Measurements from ENCODE around the gene HOXB8.

The HOXB8 gene

DNA sequence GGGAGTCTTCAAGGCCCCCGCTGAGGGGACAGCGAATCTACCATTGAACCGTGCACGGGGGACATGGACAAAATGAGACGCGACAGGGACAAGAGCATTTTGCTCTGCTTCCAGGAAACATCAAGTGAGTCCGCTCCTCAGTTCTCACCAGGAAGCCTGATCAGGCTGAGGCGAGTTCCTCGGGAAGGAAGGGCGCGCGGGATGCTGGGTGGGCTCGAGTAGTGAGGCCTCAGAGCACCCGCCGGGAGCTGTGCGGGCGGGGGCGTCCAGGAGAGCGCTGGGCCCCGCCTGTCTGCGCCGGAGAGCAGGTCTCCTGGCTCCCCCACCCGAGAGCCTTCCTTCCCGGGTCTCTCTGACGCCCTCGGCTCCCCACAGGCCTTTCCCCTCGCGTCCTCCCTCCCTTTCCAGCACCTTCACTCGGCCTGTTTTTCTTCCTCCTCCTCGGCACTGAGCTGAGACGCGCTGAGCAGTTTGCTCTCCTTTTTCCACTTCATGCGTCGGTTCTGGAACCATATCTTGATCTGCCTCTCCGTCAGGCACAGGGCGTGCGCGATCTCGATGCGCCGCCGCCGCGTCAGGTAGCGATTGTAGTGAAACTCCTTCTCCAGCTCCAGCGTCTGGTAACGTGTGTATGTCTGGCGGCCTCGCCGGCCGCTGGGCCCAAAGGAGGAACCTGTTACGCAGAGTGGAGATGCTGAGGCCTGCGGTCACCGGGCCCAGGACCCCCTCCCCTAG, 18.9 kb downstream of the HOXB8 start:
- no peak for DNase-seq (ENCODE audit: low read depth in 2 of 2)

DNA sequence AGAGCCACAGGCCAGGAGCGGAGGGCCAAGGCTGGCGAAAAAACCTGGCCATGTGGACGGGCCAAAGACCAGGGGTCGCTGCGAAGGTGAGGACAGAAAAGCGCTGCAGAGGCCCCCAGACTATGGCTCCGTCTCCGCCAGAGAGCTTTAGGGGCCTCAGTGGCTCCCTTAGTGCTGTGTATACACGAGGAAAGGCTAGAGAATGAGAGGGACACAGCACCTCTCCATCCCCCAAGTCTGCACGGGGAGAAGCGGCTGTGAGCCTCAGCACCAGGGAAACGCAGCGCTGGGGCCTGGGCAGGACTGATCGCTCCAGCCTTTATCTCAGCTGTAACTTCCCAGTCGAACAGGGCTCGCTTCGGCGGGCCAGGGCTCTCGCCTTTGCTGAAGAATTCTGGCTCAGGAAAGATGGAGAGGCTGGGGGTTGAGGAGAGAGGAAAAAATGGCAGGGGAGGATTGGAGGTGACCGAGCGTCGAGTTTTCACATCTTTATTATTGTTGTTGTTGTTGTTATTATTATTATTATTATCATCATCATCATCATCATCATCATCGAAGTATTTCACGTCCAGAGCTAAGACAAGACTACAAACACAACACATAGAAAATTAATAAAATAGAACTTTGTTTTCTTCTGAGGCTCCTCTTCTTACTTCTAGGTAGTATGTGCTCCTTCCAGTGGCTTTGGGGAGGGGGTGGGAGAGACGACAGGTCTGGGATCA, 19.7 kb downstream of the HOXB8 start:
- DNase-seq (ENCODE audit: low read depth in 2 of 2): no peak

DNA sequence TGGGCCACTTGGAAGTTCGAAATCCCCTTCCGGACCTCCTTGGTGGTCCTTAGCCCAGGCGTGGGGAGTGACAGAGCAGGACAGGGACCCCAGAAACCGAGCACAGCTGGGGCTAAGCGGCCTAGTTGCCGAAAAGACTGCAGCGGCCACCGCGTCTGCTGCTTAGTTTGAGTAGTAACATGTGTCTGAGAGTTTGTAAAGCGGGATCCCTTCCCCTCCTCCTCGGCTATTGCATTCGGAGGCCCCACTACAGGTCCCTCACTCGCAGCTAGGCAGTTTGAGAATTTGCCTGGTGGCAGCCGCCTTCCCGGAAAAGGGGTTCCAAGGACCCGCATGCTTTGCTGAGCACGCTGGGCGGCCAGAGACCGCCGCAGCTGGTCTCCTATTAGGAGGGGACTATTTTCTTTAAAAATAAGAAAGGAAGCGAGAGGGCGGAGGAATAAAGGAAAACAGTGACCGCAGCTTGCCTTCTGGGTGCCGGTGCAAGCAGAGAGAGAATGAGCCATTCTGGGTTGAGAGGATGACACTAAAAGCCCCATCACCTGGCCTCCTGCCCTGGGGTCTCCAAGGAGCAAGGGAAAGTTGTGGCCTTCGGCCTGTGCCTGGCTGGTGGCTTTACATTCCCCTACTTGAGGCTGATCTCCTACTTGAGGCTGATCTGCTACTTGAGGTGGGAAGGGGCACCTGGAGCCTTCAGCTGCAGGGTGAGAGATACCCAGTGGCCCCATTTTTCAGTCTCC, 20.4 kb downstream of the HOXB8 start:
- DNase-seq (ENCODE audit: low read depth in 2 of 2): no peak

DNA sequence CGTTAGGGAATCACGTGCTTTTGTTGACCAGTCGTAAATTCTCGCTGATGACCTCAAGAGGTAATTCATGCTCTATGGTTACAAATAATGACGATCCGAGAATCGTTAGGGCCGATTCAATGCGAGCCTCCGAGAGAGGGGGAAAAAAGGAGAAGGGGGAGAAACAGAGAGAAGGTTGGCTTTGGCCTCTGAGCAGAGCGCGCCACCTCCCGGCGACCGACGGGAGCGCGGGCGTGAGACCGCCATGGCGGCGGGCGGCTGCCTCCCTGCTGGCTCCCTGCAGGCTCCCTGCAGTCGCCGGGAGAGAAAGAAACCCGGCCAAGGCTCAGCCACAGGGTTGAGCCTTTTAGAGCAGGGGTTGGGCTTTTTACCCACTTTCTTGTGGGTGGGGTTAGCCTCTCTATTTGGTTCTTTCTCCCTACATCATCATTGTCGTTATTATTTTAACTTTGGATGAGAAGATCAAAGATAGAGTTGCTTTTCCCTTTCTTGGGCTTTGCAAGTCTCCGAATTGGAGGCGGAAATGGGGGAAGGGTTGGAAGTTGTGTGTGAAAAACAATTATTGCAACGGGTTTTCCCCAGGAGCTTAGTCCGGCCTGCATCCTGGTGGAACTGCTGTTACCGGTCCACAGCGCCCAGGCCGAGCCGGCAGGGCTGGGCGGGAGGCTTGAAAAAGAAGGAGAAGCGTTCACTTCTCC, 21.1 kb downstream of the HOXB8 start:
- peak; percentile 58 to 63 for DNase-seq (ENCODE audit: low read depth in 2 of 2)

DNA sequence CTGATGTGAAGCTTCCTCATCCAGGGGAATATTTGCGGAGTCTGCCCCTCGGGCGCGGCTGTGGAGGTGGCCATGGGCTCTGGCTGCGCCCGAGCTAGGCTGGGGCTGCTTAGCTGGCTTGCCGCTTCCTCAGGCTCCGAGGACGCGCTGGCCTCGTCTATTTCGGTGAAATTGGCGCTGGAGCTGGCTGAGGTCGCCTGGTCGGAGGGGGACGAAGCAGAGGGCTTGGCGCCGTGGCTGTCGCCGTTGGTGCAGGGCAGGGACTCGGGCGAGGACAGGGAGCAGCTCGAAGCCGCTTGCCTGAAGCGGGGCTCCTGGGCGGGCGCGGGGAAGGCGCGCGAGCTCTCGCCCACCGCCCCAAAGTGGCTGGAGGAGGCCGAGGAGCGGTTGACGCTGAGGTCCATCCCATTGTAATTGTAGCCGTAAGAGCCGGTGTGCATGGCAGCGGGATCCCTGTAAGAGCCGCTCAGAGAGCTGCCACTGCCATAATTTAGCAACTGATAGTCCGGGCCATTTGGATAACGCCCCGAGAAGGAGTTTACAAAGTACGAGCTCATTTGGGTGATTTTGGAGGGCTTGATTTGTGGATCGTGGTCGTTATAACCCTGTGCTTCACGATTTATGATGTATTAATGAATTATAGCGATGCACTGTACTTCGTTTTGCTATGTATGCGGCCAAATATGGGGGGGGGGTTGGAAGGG, 21.8 kb downstream of the HOXB8 start, which contains the start of gene HOXB5:
Gene HOXB5, minus strand, starts transcription at position 654 of the 704 bp plus-strand sequence. Its CDS starts 97 bp downstream, at position 557.
- no peak for DNase-seq (ENCODE audit: low read depth in 2 of 2)

DNA sequence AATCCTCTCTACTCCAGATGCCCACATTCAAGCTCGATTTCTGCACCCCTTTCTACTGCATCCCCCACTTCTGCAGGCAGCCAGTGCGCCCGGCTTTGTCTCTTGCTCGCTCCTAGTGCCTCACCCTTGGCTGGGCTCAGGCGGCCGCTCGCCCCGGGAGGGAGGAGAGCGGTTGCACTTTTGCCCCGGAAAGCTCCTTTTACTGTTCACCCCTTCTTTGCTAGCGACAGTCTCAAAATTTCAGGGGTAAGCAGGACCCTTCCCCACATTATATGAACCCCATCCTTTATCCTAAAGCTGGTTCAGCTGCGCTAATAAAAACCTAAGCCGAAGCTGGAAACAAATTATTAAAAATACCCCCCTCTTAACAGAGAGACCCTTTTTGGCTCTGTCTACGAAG, 22.5 kb downstream of the HOXB8 start:
- DNase-seq (ENCODE audit: low read depth in 2 of 2): no peak

DNA sequence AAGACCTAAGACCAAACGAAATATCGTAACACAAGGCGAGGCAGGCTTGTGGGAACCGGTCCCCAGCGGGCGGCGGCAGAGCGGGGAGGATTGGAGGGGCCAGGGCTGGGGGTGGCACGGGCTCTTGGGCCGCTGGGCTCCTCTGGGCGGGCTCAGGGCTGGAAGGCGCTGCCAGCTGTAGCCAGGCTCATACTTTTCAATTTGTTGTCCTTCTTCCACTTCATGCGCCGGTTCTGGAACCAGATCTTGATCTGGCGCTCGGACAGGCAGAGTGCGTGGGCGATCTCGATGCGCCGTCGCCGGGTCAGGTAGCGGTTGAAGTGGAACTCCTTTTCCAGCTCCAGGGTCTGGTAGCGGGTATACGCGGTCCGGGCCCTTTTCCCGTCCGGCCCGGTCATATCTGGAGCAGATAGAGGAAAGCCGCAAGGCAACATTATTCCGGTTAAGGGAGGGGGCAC, 23.0 kb downstream of the HOXB8 start:
- DNase-seq (ENCODE audit: low read depth in 2 of 2): no peak

DNA sequence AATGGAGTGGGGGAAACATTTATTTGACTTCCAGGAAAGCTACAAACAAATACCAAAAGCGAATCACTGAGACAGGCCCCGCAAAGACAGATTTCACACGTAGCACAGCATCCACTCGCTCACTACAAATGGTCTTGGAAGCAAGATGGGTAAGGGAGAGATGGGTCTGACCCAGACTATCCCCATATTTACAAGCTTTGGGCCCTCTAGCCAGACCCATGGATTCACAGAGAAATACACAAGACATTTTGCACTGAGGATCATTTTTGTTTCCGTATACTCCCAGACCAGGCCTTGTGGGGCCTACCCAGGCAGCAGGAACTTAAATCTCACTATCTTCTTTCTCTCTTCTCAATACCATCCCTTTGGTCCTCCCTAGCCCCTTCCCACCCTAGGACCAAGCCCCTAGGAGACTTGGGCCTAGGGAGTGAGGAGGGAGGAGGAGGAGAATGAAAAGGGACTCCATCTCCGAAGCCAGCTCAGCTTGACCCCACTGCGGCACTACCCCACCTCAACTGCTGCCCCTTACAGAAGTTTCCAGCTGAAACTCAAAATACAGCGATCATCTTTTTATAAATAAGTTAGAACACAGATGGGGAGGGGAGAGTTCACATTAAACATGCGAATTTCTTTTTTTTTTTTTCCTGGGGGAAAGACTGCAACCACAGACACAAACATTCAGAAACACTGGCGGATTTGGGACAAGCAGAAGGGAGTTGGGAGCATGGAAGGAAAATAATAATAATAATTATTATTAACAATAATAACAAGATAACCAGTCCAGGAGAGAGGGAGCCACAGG, 23.6 kb downstream of the HOXB8 start:
- no peak for DNase-seq (ENCODE audit: low read depth in 2 of 2)

DNA sequence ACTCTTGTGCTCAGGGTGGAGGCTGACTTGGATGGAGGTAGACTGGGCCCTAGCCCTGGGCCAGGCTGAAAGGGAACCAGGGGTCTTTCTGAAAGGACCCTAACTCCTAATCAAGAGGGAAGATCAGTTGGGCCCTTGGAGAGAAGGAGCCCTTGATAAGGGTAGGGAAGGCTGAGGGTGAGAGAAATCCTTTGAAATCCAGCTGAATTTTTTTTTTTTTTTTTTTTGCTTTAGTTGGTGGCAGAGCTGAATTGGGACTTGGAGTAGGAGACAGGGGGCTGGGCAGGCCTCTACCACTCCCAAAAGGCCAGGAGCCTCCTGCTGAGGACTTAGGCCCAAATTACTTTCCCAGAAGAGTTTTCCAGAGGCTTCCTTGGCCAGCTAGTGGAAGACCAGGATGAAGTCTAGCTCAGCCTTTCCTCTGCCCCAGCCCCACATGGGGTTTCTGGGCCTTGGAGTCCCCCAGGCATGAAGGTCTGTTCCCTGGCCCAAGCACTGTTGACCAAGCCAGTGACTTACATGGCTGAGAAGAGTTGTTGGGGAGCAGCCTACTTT, 24.4 kb downstream of the HOXB8 start:
- DNase-seq (ENCODE audit: low read depth in 2 of 2): no peak

DNA sequence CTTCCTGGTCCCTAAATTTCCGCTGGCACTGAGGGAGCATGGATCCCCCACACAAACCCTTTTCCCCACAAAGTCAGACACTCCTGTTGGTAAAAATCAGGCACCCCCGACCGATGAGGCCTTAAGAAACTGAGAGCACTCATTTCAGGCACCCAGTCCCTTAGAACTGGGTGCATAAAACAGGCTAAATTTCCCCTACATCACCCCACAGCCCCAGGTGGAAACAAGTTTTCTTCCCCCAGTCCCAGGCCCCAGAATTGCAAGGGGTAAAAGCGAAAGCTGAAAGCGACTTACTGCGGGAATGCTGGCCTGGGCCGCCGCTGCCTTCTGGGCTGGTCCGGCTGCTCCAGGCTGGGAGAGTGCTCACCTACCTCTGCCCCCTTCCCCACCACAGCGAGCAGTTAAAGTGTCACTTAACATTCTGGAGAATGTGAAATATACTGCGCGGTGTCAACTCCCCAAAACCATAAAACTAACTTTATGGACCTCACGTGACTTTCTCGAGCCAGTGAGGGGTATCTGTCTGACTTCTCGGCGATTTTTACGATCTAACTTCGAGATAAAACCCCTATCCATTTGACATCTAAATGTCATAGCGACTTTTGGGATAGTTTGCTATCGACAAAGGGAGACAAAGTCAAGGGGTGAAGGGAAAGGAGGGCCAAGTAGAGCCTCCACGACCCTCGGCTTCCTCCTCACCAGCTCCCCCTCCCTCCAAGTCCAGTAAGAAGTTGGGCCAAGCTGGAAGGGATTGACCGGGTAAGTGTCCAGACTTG, 25.1 kb downstream of the HOXB8 start, which contains the start of gene HOXB3:
Gene HOXB3, minus strand, starts transcription at position 411 of the 776 bp plus-strand sequence. CDS start 37,767 bp downstream, outside the sequence.
- no peak for DNase-seq (ENCODE audit: low read depth in 2 of 2)

DNA sequence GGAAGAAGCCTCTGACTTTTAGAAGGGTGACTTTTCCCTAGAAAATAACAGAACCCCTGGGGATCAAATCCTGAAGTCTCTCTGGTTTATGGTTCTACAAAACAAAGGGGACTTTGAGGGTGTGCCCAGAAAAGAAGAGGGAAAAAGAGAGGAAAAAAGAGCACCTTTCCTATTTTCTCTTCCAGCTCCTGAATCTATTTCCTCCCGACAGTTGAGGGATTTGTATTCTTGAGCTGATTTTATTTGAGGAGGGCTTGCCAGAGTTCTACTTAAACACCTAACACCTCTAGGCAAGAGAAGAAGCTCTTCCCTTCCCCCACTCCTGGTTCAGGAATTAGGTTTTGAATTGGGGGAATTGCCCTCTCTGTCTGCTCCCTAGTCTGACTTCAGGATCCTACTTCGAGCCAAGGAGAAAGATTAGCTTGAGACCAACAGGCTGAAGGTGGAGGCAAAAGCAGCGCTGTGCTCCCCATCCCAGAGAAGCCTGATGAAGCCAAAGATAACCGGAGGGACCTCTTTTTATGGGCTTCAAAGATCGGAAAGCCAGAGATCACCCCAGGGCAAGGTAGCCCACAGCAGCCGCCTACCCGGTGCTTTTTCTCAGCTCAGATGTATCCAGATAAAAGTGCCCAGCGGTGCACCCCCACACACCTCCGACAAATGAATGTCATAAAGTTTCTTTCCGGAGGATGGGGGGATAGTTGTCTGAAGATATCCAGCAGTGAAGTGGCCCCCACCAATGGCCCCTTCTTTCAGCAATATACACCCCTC, 25.8 kb downstream of the HOXB8 start:
- no peak for DNase-seq (ENCODE audit: low read depth in 2 of 2)

DNA sequence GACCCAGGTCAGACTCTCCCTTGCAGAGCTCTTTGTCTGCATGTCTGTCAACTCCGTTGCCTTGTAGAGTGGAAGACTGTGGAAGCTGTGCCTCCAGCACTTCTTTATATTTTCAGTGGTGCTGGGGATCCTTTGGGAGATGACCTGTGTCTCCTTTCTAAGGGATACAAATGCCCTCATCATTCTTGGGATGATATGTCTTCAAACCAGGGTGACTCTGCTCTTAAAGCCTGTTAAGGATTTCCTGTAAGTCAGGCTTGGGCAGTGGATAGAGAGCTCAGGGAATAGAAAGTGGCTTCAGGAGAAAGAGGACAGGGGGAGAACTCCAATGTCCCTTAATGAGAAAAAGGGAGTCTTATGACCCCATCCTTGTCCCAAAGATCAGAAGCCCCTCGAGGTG, 26.6 kb downstream of the HOXB8 start:
- no peak for DNase-seq (ENCODE audit: low read depth in 2 of 2)

DNA sequence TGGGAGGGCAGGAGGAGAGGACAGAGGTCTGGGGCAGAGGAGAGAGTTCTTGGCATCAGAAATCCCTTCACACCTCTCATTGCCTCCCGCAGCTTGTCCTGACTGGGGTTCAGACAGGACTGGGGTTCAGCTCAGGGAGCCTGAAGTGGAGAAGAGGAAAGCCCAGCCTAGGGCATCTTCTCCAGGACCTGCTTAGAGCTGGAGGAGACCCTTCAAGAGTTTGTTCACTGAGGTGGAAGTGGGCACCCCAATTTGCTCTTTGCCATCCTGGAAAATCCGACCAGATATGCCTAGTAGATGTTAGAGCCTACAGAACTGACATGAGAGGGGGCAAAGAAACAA, 27.0 kb downstream of the HOXB8 start:
- no peak for DNase-seq (ENCODE audit: low read depth in 2 of 2)

DNA sequence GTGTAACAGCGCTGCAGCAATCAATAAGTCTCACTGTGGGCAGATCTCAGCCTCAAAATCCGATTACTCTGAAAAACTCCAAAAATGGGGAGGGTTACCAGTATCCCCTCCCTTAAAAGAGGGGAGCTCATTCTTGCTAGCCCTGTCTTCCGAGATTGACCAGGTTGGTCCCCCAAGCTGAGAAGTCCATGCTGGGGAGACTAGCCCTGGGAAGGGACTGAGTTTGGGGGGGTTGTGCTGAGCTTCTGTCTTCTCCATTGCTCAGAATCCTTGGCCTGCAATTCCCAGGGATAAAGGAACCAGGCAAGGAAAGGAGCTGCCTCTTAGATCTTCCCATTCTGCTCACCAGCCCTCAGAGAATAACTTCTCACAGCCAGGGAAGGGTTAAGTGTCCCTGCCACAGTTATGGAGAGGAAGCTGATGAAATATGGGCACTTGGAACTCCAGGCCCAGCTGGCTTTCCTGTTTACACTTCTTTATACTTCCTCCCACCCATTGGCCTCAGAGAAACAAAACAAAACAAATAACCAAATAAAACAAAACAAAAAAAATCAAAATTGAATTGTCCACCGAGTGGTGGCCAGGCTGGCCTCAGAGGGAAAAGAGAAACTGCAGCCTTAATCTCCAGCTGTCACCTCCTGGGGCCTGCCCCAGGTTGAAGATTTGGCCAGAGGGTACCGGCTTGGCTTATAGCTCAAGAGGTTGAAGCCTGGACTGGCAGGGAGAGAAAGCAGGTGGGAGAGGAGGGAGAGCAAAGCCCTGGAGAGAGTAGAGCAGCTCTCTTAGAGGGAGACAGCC, 27.6 kb downstream of the HOXB8 start:
- DNase-seq (ENCODE audit: low read depth in 2 of 2): no peak

DNA sequence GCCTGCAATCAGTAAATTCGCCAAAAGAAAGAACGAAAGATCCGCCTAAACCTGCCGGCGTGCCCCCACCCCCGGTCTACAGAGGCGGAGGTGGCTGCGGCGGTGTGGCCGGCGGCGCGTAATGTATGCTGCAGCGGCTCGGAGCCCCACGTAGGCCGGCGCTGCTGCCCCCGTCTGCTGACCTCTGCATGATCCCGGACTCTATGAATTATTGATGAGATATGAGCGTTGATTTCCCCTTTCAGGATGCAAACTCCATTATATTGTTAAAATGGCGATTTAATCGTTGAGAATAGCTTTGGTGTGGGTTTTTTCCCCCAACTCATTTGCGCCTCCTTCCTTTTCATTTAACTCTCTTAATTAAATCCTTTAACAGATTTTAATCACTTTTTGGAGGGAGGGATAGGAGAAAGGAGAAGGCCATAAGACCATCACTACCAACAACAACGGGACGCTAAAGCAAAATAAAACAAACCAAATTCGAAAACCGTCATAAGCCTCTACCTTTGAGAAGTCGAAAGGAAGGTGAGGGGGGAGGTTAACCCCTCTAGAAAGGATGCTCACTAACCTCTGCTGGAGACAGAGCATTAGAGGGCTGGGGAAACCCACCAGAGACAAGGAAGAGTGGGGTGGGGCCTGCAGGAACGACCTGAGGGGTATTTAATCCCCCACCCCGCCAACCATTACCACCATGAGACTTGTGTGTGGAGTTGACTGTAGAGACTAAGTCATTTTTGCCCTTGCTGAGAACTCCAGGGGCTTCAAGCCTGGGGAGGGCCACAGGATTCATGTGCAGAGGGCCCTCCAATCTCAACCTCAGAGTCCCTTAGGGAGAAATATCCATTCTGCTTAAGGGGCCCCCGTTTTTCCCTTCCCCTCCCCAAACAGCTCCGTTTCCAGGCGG, 28.5 kb downstream of the HOXB8 start:
- DNase-seq (ENCODE audit: low read depth in 2 of 2): no peak

DNA sequence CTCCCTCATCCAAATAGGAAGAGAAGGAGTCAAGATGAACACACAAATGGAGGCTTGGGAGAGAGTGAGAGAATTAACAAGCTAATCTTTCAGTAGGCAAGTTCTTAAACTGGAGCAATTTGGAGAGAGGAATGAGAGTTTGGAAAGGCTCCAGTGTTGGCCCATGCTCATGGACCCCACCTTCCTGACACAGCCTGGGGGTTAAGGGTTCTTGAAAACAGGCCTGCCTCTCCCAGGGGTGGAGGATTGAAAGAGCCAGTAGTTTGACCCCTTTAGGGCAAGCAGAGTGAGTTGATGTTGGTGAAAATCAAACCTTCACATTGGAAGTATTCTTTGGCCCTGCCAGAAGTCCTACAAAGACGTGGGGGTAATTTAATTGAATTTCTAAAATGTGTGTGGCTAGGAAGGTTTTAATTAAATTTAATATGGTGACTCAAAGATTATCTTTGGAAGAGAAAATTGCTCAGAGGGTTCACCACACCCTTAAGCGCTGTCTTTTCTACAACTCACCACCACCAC, 30.8 kb downstream of the HOXB8 start:
- no peak for DNase-seq (ENCODE audit: low read depth in 2 of 2)

Measured in stimulated activated CD8-positive, alpha-beta memory T cell treated with anti-CD3 and anti-CD28 coated beads, Interleukin-7, amount 100 ng/mL, for 1 hour (primary cell).